Spleen (tissue), 11 donors: Measurements from ENCODE around the gene SUDS3. TPM values are rescaled to one million over a fixed set of nuclear protein-coding genes. Genes with fewer than 3 reads are reported as not detected.

Source experiments
- DNase-seq: peaks from one replicate; pipeline ENCODE4 v3.0.0-alpha.2; 2020
- H3K27ac ChIP-seq, 8 donors: fragments of 200-600 bp; sonication (generic) in 7 of 8; 1 replicate in 4 of 8; 2 replicates in 4 of 8; pipeline versions ENCODE4 v1.5.0 to v1.8.0; 2016 to 2021; ENCODE audit warnings: inconsistent platforms in 4 of 8, mild to moderate bottlenecking in 4 of 8, moderate library complexity in 1 of 8
- H3K27me3 ChIP-seq, 7 donors: fragments of 200-600 bp; sonication (generic) in 6 of 7; replicated peaks in 1 of 7; 1 replicate in 4 of 7; 2 replicates in 3 of 7; pipeline versions ENCODE4 v1.5.0 to v1.8.0; 2016 to 2021; ENCODE audit warnings: inconsistent platforms in 3 of 7, mild to moderate bottlenecking in 1 of 7
- H3K36me3 ChIP-seq, 6 donors: fragments of 200-600 bp; sonication (generic) in 5 of 6; 1 replicate in 4 of 6; 2 replicates in 2 of 6; pipeline versions ENCODE4 v1.5.0 to v1.8.0; 2016 to 2021; ENCODE audit warnings: inconsistent platforms in 2 of 6
- H3K4me1 ChIP-seq, 6 donors: fragments of 200-600 bp; sonication (generic) in 5 of 6; 1 replicate in 3 of 6; 2 replicates in 3 of 6; pipeline versions ENCODE4 v1.5.0 to v1.8.0; 2016 to 2021; ENCODE audit warnings: inconsistent platforms in 3 of 6
- H3K4me3 ChIP-seq, 8 donors: fragments of 200-600 bp; sonication (generic) in 7 of 8; 1 replicate in 4 of 8; 2 replicates in 4 of 8; pipeline versions ENCODE4 v1.5.0 to v1.8.0; 2016 to 2021; ENCODE audit warnings: inconsistent platforms in 4 of 8, mild to moderate bottlenecking in 4 of 8, moderate library complexity in 2 of 8
- H3K9me3 ChIP-seq, 8 donors: fragments of 200-600 bp; sonication (generic) in 7 of 8; 1 replicate in 4 of 8; 2 replicates in 4 of 8; pipeline versions ENCODE4 v1.5.0 to v1.8.0; 2016 to 2021; ENCODE audit warnings: inconsistent platforms in 4 of 8
- CTCF ChIP-seq, 11 experiments: fragments of 200-600 bp in 7 of 11; fragments of 450-650 bp in 4 of 11; sonication (generic) in 4 of 11; IDR thresholded peaks in 8 of 11; conservative IDR thresholded peaks in 3 of 11; 1 replicate in 7 of 11; 2 replicates in 4 of 11; pipeline versions ENCODE4 v1.4.0 to v1.8.0; 2016 to 2021; ENCODE audit warnings: antibody characterized with exemption in 11 of 11, inconsistent platforms in 4 of 11, mild to moderate bottlenecking in 1 of 11
- POLR2A ChIP-seq, 3 donors: fragments of 450-650 bp; IDR thresholded peaks; one replicate each; pipeline ENCODE4 v1.5.1; 2017; ENCODE audit warnings: antibody characterized with exemption in 3 of 3, mild to moderate bottlenecking in 1 of 3
- POLR2AphosphoS5 ChIP-seq, 3 donors: sonication (generic); formaldehyde crosslinking; IDR thresholded peaks; one replicate each; pipeline ENCODE4 v1.5.1; 2017; ENCODE audit warnings: antibody characterized with exemption in 3 of 3
- WGBS, 5 donors: extraction: QIAGEN DNeasy Blood & Tissue Kit in 3 of 5; methylation state at CpG; one replicate each; pipeline versions ENCODE4 v1.1.5 to v1.1.7; 2013 to 2018; 5-methylcytosine and 5-hydroxymethylcytosine counted together
- intact Hi-C: fragments of 100-400 bp; cut with DNase I; formaldehyde crosslinking; loops from one replicate; pipeline ENCODE4 v1.15.0; 2023; ENCODE audit warnings: low total_unique reads
- polyA plus RNA-seq, 3 donors: library from polyadenylated mRNA; stranded (reverse); fragments of 200-250 nt; gene quantifications; one replicate each; pipeline ENCODE4 v1.2.1, GENCODE V29; 2013
- total RNA-seq, 7 donors: library from RNA; depleted of rRNA in 3 of 7; stranded (reverse); fragments of >200 nt in 3 of 7; fragmentation: NEBNext Ultra II Directional in 4 of 7; extraction: Animal tissue kit (Norgen Biotek cat#: 25700) in 4 of 7; gene quantifications; one replicate each; pipeline versions ENCODE4 v1.1.0 to v1.2.1, GENCODE V29; 2016 to 2021
- donor health status: healthy with polysubstance abuse.
- donor health status: DM: no; HTN: no; CAD: no; lungs with moderate emphysema.
- donor health status: DM: no; HTN: no; CAD: no.
- donor health status: Bipolar disorder and iron deficiency.
- donor health status: healthy.
- donor health status: DM: no; HTN: no; CAD: no.
- donor health status: DM: yes; HTN: yes; CAD: no.

The SUDS3 gene
- total and polyA plus RNA-seq, 10 donors, result 8.3 to 90.9 (median 28.3) TPM

GRCh38 chr12:118397708-118398440, 21.5 kb downstream of the SUDS3 start:
- intact Hi-C loops, result no loop called here
- Histone ChIP-seq H3K27ac (no peak overlapping the region), H3K36me3 (peaks cover 3 to 100% (median 83%) of the 10 kb centered on the region in 6 donors), H3K4me1 (no peaks in the 10 kb centered on the region), H3K27me3 (no peaks in the 10 kb centered on the region), H3K9me3 (no peaks in the 10 kb centered on the region), H3K4me3 (no peak overlapping the region)
- TF ChIP-seq POLR2AphosphoS5 (IDR thresholded peaks at IDR 0.05), result no peak
- TF ChIP-seq CTCF (IDR thresholded peaks at IDR 0.05 in 8 of 11, conservative IDR thresholded peaks at IDR 0.05 in 3 of 11), result no peak
- 91 to 95% (median 94%) methylated on average over 10 of the region's 10 CpGs for WGBS, 5 donors
- DNase-seq, result no peak

- Histone ChIP-seq H3K4me1 (no peaks in the 10 kb centered on the region), H3K36me3 (peaks cover under 1 to 100% (median 83%) of the 10 kb centered on the region in 6 donors), H3K9me3 (no peaks in the 10 kb centered on the region), H3K4me3 (no peak overlapping the region), H3K27ac (no peak overlapping the region), H3K27me3 (no peaks in the 10 kb centered on the region)
- intact Hi-C loops, result no loop called here
- TF ChIP-seq CTCF (IDR thresholded peaks at IDR 0.05 in 8 of 11, conservative IDR thresholded peaks at IDR 0.05 in 3 of 11), result no peak
- DNase-seq, result no peak
- WGBS, 5 donors, result 68 to 81% (median 78%) methylated on average over 2 of the region's 2 CpGs
Measured at GRCh38 chr12:118398524-118398923, 22.2 kb downstream of the SUDS3 start.

- Histone ChIP-seq H3K9me3 (no peaks in the 10 kb centered on the region), H3K36me3 (peaks cover 0 to 100% (median 84%) of the 10 kb centered on the region in 6 donors), H3K27ac (no peak overlapping the region), H3K4me3 (no peak overlapping the region), H3K4me1 (no peaks in the 10 kb centered on the region), H3K27me3 (no peaks in the 10 kb centered on the region)
- 49 to 90% (median 77%) methylated on average over 5 of the region's 5 CpGs for WGBS, 5 donors
- no peak for DNase-seq
- intact Hi-C loops, result no loop called here
- TF ChIP-seq POLR2A (IDR thresholded peaks at IDR 0.05), result no peak
- TF ChIP-seq POLR2AphosphoS5 (IDR thresholded peaks at IDR 0.05), result no peak
- TF ChIP-seq CTCF (IDR thresholded peaks at IDR 0.05 in 8 of 11, conservative IDR thresholded peaks at IDR 0.05 in 3 of 11), result no peak
Measured at GRCh38 chr12:118398940-118399339, 22.6 kb downstream of the SUDS3 start.

GRCh38 chr12:118402251-118402650, 25.9 kb downstream of the SUDS3 start:
- intact Hi-C loops, result loop anchor here (10.0 kb wide), 1 partner anchor 1143 kb away; no protein-coding TSS in a partner anchor
- Histone ChIP-seq H3K36me3 (peaks cover 0 to 100% (median 83%) of the 10 kb centered on the region in 6 donors), H3K27me3 (no peaks in the 10 kb centered on the region), H3K9me3 (no peaks in the 10 kb centered on the region), H3K4me1 (no peaks in the 10 kb centered on the region), H3K4me3 (no peak overlapping the region), H3K27ac (no peak overlapping the region)
- TF ChIP-seq POLR2A (IDR thresholded peaks at IDR 0.05) (no peak), CTCF (IDR thresholded peaks at IDR 0.05 in 8 of 11, conservative IDR thresholded peaks at IDR 0.05 in 3 of 11) (no peak), POLR2AphosphoS5 (IDR thresholded peaks at IDR 0.05) (no peak)
- DNase-seq, result no peak
- WGBS, 5 donors, result 77 to 92% (median 87%) methylated on average over 6 of the region's 6 CpGs
